HG03520 (cell line): Measurements from ENCODE around the gene BCHE.
"Not testable (repeated sequence)": the region's sequence is repeated elsewhere in the genome, so short reads cannot be mapped to it uniquely, and the experiment has no call there.

Experiments
- ATAC-seq: cut with Tn5 transposase; IDR thresholded peaks from one replicate; pipeline ENCODE4 v1.9.1; 2021; ENCODE audit warnings: mild to moderate bottlenecking, moderate library complexity; ENCODE audit not compliant: unreplicated experiment

The BCHE gene

DNA sequence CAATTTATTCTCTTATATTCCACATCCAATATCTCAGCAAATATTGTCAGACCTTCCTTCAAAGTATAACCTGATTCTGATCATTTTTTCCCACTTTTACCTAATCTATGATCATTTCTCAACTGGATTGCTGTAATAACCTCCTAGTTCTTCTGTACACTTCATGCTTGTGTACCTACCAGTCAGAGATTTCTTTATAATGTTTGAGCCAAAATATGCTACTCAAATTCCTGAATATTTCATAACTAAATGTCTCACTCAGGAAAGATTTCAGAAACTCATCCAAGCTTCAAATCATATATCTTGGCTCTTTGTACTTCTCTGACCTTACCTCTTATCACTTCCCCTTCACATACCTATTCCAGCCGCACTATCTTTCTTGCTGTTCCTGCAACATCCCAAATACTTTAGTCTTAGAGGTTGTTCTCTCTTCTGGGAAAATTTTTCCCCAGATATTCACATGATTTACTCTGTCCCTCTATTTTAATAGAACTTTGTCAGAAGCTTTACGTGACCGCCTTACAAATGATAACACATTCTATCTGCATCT, 20.0 kb downstream of the BCHE start:
- no peak for ATAC-seq

DNA sequence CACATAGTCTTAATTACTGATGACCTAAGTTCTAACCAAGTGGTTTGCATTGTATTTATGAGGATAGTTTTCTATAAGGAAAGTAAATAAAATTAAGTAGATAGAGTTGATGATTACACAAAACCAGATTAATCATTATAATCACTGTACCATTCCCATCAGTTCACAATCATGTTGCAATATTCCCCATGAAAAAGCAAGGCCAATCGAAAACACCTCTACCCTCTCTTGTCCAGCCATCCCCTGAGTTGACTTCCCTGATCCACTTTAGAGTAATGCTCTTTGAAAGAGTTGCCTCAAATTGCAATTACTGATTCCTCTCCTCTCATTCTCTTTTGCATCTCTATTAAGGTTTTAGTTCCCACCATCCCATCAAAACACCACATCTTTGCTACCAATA, 21.0 kb downstream of the BCHE start:
- ATAC-seq, result no peak

DNA sequence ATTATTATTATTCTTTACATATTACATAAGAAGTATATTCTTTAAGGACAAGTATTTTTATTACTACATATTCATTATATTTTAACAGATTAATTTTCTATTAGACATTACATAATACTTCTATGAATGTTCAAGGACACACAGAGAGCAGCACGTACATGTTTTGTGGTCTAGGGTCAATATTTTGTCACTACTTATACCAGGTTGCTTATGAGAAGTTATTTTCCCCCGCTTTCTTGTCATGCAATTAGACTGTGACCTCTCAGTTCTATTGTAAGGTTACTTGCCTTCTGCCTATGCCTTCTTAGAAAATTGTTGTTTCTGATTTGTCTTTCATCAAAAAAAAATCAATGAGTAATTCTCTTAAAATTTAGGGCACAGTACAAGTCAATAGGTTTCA, 21.5 kb downstream of the BCHE start:
- ATAC-seq, result no peak

DNA sequence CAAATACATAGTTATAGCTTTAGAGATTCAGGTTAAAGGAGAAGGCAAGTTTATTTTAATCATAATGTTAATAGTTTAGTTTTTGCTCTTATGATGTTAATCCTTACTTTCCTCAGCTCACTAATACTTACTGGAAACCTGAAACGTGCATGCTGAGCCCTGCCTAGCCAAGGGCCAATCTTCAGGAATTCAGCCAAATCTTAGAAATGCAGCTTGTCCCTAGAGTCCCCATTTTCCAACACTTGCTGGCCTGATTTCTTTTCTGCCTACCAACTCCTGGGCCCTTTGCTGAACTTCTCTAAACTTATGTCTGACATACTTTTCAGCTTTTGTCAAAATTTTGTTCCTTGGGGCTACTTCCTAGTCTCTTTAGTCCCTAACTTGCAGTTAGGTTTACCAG, 22.8 kb downstream of the BCHE start:
- no peak for ATAC-seq

DNA sequence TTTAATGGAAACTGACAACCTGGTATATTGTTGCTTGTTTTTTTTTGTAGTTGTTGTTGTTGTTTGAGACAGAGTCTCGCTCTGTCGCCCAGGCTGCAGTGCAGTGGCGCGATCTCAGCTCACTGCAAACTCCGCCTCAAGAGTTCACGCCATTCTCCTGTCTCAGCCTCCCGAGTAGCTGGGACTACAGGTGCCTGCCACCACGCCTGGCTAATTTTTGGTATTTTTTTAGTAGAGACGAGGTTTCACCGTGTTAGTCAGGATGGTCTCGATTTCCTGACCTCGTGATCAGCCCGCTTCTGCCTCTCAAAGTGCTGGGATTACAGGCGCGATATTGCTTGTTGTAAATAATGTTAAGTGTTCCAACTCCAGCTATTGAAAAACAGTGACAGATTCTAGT, 29.3 kb downstream of the BCHE start:
- not testable (repeated sequence) for ATAC-seq

DNA sequence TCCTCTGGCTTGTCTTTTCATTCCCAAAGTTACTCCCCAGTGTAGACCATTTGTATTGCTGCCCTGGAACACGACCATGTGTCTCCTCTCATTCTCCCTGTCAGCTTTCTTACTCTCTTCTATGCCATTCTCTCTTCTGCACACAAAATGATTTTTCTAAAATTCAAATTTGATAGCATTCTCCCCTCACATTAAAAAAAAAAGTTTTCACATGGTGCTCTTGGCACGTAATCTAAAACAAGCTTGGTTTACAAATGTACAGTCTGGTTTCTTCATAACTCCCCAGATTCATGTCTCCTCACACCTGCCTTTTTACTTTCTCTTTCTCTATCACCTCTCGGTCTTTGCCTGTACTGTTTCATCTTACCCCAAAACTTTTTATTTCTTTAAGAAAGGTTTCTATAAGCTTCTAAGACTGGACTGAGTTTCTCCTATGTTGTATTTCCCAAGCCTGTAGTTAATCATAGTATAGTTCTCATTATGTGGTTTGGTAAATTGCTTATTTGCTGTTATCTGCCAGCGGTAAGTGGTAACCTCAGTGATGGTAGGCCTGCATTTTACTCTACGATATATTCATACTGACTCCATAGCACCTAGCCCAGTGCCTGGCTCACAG, 31.2 kb downstream of the BCHE start:
- ATAC-seq, result peak; percentile 71

DNA sequence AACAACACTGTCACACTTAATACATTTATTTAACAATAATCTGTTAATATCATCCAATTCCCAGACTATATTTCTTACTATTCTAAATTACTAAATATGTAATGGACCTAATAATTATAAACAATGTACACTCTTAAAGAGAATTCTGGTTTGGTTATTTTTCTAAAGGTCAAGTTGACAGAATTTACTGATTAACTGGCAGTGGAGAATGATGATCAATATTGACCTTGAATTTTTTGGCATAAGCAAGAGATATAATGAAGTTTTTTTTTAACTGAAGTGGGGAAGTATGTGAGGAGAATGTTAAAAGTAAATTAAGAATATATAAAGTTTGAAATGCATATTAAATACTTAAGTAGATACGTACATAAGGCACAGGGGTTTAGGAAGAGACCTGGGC, 33.8 kb downstream of the BCHE start:
- no peak for ATAC-seq

DNA sequence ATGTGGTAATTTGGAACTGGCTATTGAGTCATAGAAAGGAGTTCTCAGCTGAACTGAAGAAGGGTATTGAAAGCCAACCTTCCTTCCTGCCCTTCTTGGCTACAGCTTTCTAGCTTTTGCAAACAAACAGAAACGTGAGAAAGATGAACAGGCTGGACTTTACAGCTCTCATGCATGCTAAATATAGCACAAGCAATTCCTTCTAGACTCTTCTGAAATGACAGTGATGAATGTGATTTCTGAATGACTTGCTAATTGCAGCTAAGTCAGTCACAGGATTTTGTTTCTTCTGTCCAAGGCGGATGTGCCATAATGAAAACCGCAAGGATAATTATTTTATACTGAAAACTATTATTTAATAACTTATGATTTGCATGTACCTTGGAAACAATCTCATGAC, 36.3 kb downstream of the BCHE start:
- ATAC-seq, result no peak

DNA sequence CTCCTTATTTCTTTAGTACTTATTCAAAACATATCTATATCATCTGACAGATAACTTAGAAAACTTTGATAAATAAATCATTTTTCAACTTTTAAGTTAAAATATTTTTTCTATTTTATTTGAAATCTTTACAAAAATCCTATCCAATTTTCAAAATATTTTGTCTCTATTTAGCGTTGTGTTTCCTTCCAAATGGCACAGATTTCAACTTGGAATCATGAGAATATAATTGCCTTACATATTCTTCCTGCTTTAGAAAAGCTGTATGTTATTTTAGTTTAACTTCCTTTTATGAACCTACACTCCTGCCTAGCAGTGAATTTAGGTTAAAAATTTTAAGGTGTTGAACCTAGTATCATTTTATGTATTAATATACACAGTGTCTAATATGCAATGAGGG, 38.2 kb downstream of the BCHE start:
- no peak for ATAC-seq

DNA sequence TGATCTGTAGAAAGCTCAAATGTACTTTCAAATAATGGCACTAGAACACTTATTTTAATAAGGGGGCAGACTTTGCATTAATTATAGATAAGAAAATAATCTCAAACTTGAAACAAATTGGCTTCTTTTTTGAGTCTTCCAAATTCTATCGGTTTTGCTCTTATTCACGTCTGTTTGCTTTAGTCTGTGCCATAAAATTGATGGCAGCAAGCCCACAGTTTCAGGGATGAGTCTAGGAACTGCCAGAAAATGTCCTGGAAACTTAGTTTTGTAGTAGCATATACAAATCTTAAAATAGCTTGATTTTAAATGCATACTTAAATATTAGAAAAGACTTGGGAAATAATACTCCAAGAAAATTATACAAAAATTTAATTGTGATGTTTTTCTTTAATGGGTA, 39.7 kb downstream of the BCHE start:
- no peak for ATAC-seq

DNA sequence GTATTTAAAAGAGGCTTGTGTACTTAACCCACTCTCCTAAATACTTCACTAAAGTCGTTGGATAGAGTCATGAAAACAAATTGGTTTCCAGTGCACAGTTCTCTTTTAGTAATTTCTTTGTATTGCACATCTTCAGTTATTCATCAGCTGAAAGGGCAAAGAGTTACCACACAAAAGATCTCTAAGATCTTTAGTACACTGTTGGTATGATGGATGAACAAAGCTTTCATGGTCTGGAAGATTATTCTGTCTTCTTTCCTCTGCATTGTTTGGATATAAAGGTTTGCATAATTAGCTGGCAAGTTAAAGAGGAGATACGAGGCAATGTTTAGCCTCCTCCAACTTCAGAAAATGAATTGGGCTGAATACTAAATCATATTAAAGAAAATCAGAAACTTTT, 40.5 kb downstream of the BCHE start:
- no peak for ATAC-seq

DNA sequence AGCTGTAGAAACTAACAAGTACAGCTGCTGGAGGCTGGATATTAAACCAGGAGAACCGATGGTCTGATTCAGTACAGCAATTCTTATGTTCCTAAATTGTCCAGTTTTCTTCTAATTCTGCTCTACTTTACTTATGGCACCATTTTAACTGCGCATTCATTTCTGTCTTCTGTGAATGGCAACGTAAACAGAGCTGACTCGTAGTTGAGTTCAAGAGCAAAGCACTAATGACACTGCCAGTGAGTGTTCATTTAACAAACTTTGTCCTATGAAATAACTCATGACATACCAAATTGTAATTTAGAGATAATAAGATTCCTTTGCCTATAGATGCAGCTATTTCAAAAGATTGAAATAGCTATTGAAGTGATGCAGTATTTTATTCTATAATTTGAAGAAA, 48.7 kb downstream of the BCHE start:
- ATAC-seq, result no peak

DNA sequence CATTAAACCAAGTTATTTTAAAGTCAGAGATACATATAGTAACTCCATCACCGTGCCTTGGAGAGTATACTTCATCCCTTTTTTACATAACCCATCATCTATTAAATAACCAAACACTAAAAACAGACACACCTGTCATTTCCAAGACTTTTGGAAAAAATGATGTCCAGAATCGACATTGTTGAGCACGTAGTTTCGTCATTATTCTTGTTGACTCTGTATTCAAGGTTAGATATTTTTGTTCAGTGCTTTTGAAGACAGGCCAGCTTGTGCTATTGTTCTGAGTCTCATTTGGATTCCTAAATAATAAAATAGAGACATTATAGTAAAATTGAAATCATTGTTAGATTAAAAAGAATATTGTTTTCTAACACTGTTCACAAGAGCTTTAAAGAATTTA, 51.2 kb downstream of the BCHE start:
- ATAC-seq, result no peak

DNA sequence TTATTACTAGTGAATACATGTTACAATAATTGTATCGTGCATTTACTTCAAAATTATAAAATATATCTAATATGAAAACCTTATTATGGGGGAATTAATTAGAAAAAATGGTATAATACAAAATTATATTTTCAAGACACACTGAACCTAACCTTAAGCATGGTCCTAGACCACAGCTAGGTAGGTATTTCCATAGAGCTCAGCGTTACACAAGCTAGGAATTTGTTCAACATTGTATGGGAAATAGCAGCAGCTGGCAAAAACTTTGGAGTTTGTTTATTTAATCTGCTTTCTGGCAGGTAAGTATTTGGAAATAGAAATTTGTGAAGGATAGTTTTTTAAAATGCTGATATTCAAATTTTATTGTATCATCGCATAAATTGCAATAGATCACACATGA, 52.9 kb downstream of the BCHE start:
- ATAC-seq, result no peak

DNA sequence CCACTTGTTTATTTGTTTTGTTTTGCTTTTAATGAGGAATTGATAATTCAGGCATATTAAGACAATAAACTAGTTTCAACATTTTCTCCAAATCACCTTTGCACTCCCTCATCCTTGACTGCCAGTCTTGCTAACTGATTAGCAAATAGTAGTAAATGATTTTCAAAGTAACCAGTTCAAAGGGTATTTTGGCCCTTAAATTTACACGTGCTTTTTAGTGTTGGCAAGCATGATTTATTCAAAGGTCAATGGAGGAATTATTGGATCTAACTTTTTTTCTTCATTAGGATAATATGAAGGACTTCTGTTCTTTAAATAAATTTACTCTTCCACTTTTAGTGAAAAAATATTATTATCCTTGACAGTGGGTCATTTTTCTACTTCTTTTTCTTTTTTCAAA, 53.8 kb downstream of the BCHE start:
- ATAC-seq, result no peak

DNA sequence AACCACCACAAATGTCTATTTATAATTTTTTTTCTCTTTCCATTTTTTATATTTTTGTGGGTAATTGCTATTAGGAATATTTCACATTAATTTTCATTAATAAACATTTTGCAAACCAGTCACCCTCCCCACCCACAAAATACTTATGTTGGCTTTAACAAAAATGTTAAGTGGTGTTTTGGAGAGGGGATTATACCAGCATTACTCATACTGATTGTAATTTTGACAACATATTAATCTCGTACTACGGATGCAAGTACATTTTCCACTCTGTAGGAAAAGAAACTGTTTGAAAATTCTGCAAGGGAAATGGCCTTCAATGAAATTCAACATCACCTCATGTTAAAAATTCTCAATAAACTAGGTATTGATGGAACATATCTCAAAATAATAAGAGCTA, 58.3 kb downstream of the BCHE start:
- ATAC-seq, result no peak

DNA sequence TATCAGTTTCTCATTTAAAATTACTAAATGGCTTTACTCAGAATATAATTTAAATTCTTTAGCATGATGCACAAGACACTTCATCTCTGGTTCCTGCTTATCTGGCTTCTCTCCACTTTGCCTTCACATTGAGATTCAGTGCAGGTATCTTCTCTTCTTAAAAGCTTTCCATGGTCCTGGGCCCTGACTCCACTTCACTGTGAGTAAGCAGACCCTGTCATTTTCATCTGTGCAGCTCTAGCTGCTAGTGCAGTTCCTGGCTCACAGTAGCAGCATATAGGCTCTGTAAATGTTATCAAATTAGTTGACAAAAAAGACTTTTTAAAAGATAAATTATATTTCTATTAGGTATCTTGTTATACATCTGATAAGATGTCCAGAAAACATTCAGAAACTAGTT, 58.8 kb downstream of the BCHE start:
- ATAC-seq, result no peak

DNA sequence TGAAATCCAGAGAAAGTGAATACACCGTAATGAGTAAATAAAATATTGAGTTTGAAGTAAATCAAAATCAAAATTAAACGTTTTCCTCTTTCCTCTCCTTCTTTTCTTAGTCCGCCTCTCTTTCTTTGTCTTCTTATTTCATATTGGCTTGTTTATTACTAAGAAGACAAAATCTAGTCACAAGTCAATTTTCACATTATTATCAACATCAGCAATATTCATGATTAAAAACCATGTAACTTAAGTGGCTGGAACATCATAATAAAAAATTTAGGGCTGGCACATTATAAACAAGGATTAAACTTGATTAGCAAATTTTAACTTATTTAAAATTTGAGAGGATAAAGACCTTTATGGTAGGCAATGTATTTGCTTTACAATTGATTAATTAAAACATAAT, 61.4 kb downstream of the BCHE start:
- no peak for ATAC-seq

DNA sequence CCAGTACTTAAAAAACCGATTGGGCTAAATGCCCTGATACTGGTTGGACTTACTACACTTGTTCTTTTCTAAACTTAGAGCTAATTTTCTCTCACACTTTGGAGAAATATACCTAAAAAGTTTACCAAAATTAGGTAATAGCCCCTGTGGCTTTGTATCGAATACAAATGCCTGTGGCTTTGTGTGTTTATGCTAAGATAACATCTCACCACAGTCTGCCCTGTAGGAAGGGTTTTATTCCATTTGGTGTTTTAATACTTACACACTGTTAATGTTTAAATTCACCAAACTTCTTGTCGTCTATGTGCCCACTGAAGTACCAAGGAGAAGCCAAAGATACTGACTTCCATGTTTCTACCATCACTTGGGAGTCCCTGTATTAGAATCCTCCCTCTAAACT, 66.4 kb downstream of the BCHE start:
- ATAC-seq, result no peak

DNA sequence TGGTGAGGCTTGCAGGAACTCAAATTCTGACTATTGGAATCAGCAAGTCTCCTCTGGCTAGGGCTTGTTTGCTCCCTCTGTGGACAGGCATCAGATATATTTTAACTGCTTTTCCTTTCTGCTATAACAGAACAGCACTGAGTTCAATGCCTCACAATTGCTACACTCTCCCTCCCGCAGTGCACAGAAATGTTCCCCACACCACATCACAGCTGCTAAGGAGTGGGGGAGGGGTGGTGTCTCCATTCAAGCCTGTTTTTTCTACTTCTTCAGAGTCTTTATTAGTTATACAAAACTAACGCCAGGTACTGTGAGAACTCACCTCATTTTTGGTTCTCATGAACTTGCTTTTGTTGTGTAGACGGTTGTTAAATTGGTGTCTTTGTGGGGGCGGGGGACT, 68.5 kb downstream of the BCHE start:
- ATAC-seq, result no peak

DNA sequence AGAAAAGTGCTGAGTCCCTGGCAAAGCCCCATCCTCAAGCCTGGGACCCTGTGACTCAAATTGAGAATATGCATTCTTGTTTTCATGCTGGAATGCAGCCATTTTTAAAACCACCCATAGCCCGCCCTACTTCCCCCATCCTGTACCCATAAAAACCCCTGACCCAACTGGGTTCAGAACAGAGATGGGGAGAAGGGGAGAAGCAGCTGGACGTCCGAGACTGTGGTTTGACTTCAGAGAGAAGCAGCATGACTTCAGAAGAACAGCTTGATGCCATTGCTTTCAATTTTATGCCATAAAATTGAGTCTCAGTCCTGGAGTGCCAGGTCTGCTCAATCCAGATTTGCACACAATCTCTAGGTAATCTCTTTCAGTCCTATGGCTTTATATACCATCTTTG, 78.2 kb downstream of the BCHE start:
- no peak for ATAC-seq

DNA sequence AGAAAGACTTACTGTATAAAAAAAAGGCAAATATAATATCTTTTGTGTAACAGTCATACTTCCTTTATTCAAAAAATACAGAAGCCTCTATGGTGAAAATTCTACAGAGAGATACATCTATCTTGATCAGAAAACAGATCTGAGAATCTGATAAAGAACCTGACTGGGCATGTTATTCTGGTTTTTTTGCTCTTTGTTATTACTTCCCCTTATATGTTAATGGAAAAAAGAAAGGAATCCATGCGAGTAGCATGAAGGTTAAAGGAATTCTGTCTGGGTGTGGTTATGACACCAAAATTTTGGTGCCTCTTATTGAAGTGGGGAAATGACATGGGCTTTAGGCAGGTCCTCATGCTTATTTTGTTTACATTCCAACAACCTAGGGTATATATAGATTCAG, 81.7 kb downstream of the BCHE start:
- ATAC-seq, result no peak

DNA sequence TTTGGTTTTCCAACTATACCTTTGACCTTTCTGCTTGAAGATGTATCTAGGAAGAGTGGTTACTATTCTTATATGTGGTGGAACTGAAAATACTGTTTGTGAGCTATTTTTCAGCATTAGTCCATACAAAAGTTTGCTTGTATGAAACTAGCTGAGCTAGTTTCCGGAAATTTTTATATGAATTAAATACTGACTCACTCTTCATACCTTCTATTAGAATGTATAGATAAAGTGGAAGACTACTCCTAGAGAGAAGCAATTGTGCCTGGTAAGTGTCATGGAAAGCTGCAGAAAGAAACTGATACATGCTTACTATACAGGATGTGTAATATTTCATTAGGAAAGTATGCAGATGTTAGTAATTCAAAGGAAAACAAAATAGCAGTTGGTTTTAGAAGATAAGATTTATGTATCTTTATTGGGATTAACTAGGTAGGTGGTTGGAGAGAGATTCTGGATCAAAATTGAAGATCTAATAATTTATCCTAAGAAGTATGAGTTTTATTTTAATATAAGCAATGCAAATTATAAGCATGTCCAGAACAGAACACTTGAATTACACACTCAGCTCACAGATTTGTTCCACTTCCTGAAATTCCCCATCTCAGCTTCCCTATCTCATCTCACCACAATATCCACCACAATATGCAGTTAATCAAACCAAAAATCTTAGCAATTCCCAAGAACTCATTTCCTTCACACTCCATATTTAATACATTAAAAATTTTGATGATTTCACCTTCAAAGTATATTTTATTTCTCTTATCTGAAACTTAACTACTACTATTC, 82.8 kb downstream of the BCHE start:
- no peak for ATAC-seq
